Cardiac fibroblast (primary cell): Measurements from ENCODE around the gene ATP4B.

Experiments used
- DNase-seq, 2 donors: peaks; one replicate each; pipeline versions ENCODE4 v3.0.0 to v3.0.0-alpha.2; 2010; ENCODE audit warnings: low read depth in 2 of 2
- H3K4me3 ChIP-seq, 2 donors: replicated peaks in 1 of 2; 1 replicate in 1 of 2; 2 replicates in 1 of 2; pipeline ENCODE4 v1.5.1; 2011; ENCODE audit warnings: low read depth in 2 of 2, low read length in 2 of 2, mild to moderate bottlenecking in 2 of 2, moderate library complexity in 1 of 2
- TF ChIP-seq, protein P1 (sequence below): IDR thresholded peaks from one replicate; pipeline ENCODE4 v1.5.1; 2011; ENCODE audit warnings: low read depth, mild to moderate bottlenecking, low read length, inconsistent platforms

Gene ATP4B

DNA sequence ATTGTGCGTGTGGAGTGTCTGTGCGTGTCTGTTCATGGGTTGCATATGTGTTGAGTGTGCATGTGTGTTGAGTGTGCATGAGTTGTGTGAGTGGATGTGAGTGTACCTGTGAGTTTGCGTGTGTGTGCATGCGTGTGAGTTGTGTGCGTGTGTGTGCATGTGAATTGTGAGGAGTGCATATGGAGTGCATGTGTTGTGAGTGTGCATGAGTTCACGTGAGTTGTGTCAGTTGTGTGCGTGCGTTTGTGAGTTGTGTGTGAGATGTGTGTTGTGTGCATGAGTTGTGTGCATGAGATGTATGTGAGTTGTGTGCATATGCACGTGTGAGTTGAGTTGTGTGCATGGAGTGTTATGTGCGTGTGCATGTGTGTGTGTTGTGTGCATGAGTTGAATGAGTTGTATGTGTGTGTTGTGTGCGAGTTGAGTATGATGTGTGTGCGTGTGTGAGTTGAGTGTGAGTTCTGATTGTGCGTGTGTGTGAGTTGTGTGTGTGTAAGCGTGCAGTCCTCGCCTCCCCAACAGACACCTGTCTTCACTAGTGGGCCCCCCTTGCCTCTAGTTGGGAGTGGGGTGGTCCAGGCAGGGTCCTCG is 44.1 kb downstream of the ATP4B start:
- H3K4me3 ChIP-seq = no peak overlapping the region
- TF ChIP-seq, protein P1, sequence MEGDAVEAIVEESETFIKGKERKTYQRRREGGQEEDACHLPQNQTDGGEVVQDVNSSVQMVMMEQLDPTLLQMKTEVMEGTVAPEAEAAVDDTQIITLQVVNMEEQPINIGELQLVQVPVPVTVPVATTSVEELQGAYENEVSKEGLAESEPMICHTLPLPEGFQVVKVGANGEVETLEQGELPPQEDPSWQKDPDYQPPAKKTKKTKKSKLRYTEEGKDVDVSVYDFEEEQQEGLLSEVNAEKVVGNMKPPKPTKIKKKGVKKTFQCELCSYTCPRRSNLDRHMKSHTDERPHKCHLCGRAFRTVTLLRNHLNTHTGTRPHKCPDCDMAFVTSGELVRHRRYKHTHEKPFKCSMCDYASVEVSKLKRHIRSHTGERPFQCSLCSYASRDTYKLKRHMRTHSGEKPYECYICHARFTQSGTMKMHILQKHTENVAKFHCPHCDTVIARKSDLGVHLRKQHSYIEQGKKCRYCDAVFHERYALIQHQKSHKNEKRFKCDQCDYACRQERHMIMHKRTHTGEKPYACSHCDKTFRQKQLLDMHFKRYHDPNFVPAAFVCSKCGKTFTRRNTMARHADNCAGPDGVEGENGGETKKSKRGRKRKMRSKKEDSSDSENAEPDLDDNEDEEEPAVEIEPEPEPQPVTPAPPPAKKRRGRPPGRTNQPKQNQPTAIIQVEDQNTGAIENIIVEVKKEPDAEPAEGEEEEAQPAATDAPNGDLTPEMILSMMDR = no peak
- no peak for DNase-seq

DNA sequence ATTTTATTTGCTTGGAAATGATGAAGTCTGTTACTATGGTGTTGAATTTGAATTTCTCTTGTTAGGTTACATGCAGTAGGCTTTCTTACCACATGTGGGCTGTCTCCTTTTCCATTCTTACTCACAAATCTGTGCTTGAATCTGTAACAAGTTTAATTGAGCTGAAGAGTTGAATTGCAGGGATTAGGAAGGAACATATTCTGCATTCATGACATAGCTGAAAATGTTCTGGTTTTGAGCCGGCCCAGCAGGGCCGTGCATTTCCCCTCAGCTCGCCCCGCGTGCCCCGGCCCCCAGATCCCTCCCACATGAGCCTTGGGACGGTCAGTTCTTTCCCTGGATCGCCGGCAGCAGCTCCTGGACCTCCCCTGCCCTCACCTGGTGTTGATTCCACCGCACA is 45.4 kb downstream of the ATP4B start:
- TF ChIP-seq, protein P1 = no peak
- no peak for DNase-seq
- H3K4me3 ChIP-seq = no peak overlapping the region

DNA sequence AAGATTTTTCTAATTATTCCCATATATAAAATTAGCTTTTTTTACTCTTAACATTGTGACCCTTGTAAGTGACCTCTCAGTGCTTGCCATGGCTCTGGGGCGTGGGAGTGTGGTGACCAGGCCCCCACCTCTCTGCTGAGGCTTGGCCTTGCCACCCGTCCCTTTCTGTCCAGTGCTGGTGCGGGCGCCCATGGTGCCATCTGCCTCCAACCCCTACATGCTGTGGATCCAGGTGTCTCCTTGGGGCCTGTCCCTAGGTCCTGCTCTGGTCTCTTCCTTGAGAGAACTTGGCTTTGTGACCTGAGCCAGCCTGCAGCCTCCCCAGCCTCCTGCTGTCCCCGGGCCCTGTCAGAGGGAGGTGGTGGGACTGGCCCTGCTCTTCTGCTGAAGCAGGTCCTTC is 46.0 kb downstream of the ATP4B start:
- TF ChIP-seq, protein P1 = no peak
- DNase-seq = no peak
- H3K4me3 ChIP-seq = no peak overlapping the region

DNA sequence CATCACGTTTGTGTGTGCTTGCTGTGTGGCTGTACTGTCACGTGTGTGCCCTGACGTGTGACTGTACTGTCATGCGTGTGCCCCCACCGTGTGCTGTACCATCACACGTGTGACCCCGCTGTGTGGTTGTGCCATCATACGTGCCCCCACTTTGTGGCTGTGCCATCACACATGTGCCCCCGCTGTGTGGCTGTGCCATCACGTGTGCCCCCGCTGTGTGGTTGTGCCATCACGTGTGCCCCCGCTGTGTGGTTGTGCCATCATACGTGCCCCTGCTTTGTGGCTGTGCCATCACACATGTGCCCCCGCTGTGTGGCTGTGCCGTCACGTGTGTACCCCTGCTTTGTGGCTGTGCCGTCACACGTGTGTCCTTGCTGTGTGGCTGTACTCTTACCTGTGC is 47.7 kb downstream of the ATP4B start:
- no peak overlapping the region for H3K4me3 ChIP-seq

DNA sequence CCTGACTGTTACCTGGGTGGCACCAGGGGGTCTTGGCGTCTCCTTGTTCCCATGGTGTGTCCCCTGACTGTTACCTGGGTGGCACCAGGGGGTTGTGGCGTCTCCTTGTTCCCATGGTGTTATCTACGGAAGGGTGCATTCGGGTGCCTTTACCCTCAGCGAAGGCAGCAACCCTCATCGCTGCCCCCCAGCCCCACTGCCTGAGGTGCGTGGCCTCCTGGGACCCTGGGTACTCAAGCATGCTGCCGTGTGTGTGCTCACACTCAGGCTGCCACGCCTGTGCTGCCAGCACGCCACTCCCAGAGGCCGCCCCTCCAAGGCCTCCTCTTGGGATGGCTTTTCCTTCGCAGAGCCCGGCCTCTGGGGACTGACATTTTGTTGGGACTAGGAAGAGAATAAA is 48.4 kb downstream of the ATP4B start:
- H3K4me3 ChIP-seq = no peak overlapping the region
- DNase-seq = no peak
- TF ChIP-seq, protein P1 = no peak

More for the DNA sequence above, 47.7 kb downstream of the ATP4B start:
- TF ChIP-seq, protein P1 = no peak
- DNase-seq = no peak

DNA sequence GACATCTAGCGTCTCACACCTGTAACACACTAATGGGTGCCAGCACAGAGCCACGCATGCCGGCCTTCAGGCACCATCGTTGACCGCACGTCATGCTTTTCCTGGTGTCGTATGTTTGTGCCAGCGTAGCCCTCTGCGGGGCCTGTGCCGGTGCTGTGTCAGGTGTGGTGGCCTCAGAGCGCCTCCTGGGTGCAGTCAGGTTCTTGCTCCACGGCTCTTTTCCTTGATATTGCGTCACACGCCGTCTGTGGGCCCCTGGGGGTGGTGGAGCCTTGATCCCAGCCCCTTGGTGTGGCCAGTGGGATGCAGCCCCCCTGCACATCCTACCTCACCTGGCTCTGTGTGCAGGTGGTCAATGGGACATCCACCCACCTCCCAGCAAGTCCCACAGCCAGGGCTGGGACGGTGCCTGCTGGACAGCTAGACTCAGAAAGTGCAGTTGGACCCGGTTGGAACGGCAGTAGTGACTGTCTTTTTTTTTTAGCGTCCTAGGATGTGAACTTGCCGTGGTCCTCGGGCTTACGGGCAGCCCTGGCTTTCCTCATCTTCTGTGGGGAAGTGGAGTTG is 48.9 kb downstream of the ATP4B start:
- TF ChIP-seq, protein P1 = no peak
- H3K4me3 ChIP-seq = no peak overlapping the region
- no peak for DNase-seq
